DMS79 treated with DMSO at 0.1 percent for 48 hours (cell line): Measurements from ENCODE around the gene SPOCK1.

Source experiments
- DNase-seq: peaks from one replicate; lab custom pipeline; 2025; lab: John Stamatoyannopoulos, UW

SPOCK1 gene

DNA sequence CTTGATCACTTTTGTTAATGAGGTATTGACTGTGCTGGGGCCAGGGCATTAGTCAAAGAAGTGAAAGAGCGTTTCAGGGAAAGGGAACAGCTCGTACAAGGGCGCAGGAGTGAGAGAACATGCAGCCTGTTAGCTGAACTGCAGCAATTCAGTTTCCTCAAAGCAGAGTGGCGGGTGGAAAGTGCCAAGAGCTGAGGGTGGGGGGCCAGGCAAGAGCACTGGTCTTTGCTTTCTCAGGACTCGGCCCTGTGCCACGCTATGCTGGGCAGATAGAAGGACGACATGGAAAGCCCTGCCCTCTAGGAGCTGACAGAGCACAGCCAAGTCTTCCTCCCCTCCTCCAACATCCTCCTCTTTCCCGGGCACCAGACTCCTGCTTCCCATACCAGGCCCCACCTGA lies 304.8 kb downstream of the SPOCK1 start:
- no peak for DNase-seq

DNA sequence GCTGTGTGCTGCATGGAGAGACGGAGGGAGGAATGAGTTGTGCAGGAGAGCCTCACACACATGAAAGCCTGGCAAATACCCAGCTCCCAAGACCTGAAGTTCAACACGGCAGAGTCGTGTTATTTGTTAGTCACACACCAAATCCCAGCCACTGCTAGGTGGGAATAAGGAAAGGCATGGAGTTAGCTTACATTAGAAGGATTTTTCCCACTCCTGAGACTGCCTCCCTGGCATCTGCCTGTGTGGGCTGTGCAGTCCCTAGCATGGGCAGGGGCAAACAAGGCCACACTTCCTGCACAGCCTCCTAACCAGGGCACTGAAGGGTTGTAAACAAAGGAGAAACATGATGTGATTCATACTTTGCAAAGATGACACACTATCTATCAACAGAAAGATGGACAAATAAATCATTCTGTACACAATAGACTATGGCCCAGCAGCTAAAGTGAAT lies 306.8 kb downstream of the SPOCK1 start:
- DNase-seq, result no peak

GRCh38 chr5:137191179-137191578 lies 307.9 kb downstream of the SPOCK1 start:
- DNase-seq, result no peak

- DNase-seq, result no peak
Observed at GRCh38 chr5:137190441-137190840, 308.7 kb downstream of the SPOCK1 start.

GRCh38 chr5:137190031-137190430 lies 309.1 kb downstream of the SPOCK1 start:
- DNase-seq, result no peak

- no peak for DNase-seq
Observed at GRCh38 chr5:137188566-137188965, 310.6 kb downstream of the SPOCK1 start.

DNA sequence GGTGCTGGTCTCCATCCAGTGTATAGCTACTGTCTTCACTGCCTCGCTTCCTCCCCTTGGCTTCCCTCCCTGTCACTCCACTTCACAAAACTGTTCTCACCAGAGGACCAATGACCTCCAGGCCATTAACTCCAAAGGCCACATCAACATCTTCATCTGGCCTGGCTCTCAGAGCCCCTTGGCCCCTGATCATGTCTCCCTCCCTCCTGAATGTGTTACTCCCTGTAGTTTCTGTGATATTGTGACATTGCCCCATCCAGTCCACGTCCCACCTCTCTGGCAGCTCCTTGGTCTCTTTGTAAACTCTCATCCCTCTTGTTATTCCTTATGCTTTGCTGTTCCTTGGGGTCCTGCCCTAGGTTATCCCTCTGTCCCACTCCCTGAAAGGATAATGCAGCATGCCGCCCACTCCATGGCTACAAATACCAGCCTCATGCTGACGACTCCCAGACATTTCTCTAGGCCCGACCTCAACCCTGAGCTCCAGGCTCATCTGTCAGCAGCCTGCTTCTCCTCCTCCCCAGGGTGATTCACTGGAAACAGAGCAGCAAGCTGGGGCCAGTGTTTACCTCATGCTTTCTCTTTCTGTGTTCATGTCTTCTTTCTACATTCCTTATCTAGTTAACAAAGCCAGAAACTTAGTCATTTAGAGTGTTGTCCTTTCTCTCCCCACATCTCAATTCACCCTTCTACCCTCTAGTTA lies 312.2 kb downstream of the SPOCK1 start:
- DNase-seq, result no peak

DNA sequence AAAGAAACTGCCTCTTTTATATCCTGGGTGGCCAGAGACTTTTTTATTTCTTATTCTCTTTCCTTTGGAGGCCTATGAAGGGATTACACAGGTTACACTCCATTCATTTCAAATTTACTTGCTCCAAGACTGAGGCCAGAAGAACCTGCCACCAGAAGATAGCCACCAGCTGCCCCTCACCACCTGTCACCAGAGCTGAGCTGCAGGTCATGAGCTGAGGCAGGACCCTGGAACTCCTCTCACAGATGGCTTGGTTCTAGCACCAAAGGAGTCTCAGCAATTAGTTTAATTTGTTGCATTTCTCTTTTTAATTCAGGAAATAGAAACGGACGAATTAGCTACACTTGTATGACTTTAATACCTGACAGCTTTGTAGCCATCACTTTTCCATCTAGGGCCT lies 313.9 kb downstream of the SPOCK1 start:
- DNase-seq, result no peak

- DNase-seq, result no peak
Observed at GRCh38 chr5:137184734-137185133, 314.4 kb downstream of the SPOCK1 start.

DNA sequence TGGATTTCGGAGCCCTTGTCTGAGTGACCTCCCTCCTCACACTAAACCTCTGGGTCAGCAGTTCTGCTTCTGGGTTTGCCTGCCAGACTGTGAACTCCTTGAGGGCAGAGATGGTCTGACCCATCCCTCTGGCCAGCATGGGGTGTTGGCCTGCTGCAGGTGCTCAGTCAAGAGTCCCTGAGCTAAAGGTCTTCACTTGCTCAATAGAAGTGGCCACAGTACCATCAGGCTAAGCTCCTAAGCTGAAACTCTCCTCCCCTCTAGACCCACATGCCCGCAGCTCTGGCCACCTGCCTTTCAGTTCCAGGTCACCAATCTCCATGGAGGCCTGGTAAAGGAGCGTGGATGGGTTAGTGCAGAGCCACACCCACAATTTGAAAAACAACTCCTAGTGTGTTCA lies 316.6 kb downstream of the SPOCK1 start:
- no peak for DNase-seq

DNA sequence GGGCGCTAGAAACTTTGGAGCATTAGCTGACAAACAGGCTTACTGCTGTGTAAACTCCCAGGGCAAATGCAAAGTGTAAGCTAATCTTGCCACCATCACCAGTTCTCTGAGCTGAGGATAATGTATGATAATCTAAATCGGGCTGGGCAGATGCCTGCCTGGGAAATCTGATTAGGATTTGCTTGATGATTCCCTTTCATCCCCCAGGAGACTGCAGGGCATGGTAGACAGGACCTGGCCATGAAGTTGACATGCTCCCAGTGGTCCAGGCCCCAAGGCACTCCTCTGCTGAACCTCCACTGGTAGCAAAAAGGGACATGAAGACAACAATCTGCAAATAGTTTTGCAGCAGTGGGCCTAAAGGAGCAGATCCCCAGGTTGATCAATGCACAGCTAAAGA lies 317.5 kb downstream of the SPOCK1 start:
- DNase-seq, result no peak

GRCh38 chr5:137179203-137179602 lies 319.9 kb downstream of the SPOCK1 start:
- DNase-seq, result no peak

- DNase-seq, result no peak
Observed at GRCh38 chr5:137176609-137177008, 322.5 kb downstream of the SPOCK1 start.

DNA sequence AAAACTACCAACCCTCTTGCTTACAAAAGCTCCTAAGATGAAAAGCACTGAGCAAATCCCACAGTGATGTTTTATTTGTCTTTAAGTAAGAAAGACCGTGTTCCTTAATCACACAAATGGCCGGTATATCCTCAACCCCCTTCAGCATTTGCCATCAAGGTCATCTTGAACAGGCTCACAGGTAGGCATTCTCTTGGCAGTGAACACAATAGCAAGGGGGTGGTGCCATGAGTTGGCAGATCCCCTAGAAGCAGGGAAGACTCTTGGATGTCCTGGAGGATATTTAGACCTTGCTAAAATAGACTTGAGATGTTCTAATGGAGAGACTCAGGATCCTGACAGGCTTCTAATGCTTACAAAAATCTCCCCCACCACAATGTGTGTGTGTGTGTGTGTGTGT lies 323.0 kb downstream of the SPOCK1 start:
- DNase-seq, result no peak

- DNase-seq, result no peak
Observed at GRCh38 chr5:137174196-137174595, 324.9 kb downstream of the SPOCK1 start.

- no peak for DNase-seq
Observed at GRCh38 chr5:137172258-137172657, 326.9 kb downstream of the SPOCK1 start.

GRCh38 chr5:137167187-137167586 lies 331.9 kb downstream of the SPOCK1 start:
- DNase-seq, result no peak

DNA sequence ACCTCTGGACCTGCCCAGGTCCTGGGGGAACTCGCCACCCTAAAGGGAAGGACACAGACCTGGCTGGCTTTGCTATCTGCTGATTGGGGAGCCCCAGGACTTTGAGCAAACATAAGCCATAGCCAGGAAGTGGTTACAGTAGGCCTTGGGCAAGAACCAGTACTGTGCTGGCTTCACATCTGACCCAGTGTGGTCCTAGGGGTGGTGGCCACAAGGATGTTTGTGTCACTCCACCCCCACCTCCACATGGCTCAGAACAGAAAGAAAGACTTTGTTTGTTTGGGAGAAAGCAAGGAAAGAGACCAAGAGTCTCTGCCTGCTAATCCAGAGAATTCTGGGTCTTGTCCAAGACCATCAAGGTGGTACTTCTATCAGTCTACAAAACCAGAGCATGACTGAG lies 334.2 kb downstream of the SPOCK1 start:
- no peak for DNase-seq

DNA sequence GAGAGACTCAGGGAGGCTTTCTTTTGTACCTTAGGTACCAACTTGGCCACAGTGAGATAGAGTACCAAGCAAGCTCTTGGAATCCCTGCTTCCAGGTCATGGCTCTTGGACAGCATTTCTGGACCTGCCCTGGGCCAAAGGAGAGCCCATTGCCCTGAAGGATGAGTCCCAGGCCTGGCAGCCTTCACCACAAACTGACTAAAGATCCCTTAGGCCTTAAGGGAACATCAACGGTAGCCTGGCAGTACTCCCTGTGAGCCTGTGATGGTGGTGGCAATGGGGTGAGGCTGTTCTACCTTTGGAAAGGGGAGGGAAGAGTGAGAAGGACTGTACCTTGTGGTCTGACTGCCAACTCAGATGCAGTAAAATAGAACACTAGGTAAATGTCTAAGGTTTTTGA lies 334.6 kb downstream of the SPOCK1 start:
- DNase-seq, result no peak

DNA sequence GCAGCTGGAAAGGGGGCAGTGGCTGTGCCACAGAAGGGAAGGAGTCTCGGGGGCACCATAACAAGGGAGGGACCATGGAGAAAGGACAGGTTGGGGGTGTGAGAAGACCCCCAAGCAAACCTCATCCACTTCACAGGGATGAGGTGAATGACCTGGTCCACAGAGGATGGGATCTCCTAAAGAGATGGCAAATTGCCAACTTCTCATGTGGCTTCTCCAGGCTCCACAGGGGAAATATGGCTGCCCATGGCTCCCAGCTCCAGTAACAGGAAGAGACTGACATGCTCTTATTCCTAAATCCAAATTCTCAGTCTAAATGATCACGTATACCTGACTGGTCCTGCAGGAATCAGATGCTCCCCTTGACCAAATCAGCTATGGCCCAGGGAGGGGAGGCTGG lies 340.4 kb downstream of the SPOCK1 start:
- no peak for DNase-seq

DNA sequence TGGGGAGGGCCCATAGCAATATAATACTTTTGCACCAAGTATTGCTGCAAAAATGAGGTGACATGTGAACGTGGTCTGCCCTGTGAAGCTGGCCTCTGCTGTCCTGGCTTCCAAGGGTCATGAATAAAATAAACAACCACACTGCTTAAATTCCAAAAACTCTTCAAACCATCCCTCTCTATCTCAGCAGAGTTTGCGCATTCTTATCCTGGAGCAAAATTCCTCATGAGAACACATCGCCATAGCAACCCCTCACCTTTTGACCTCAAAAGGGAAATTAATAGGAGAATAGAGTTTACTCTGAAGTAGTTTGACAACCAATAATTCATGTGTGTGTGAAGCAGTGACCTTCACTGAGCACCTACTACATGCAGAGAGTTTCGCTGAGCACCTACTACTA lies 342.9 kb downstream of the SPOCK1 start:
- no peak for DNase-seq

- no peak for DNase-seq
Observed at GRCh38 chr5:137155261-137156000, 343.7 kb downstream of the SPOCK1 start.

DNA sequence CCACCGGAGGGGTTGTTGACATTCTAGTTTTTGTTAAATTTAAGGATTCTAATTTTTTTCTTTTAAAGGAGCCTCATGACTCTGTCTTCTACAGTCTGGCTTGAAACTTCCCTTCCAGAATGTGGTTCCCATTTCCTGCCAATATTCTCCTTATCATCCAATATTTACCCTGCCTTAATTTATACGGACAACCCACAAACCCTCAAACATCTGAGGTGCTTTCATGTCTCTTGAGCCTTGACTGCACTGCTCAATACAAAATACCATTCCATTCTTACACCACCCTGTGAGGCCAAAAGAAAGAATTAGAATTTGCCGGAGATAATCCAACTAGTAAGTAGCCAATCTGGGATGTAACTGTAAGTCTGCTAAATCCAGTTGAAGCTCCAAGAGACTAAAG lies 346.5 kb downstream of the SPOCK1 start:
- no peak for DNase-seq

DNA sequence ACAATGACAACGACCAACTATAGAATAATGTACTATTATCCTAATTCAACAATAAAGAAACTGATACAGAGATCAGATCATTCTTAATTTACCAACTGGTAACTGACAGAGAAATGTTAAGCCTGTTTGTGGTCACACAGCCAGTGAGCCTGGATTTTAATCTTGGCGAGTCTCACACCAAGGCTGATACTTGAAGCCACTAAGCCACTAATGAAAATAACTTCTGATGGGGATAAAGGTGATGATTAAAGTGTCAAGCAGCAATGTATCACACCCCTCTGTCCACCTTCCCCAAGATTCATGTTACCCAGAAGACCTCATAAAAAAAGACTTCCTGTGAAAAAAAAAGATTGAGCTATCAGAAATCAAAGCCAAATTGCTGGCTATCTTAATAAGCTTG lies 350.5 kb downstream of the SPOCK1 start:
- DNase-seq, result no peak
